Suprapubic skin (tissue), 4 donors: ENCODE data around the gene HBA2. TPM values are rescaled to one million over a fixed set of nuclear protein-coding genes. Genes with fewer than 3 reads are reported as not detected.

Experiments
- DNase-seq, 2 donors: peaks; one replicate each; pipeline ENCODE4 v3.0.0-alpha.2; 2019; ENCODE audit warnings: low spot score in 2 of 2
- H3K27ac ChIP-seq: fragments of 200-600 bp; sonication (generic); one replicate; pipeline ENCODE4 v1.5.1; 2019
- H3K27me3 ChIP-seq: fragments of 200-600 bp; sonication (generic); one replicate; pipeline ENCODE4 v1.5.1; 2019
- H3K36me3 ChIP-seq: fragments of 200-600 bp; sonication (generic); one replicate; pipeline ENCODE4 v1.5.1; 2019
- H3K4me1 ChIP-seq: fragments of 200-600 bp; sonication (generic); one replicate; pipeline ENCODE4 v1.5.1; 2019
- H3K4me3 ChIP-seq: fragments of 200-600 bp; sonication (generic); one replicate; pipeline ENCODE4 v1.5.1; 2019; ENCODE audit warnings: mild to moderate bottlenecking
- H3K9me3 ChIP-seq: fragments of 200-600 bp; sonication (generic); one replicate; pipeline ENCODE4 v1.5.1; 2019
- EP300 ChIP-seq: sonication (generic); formaldehyde crosslinking; IDR thresholded peaks from one replicate; pipeline ENCODE4 v1.6.1; 2017; ENCODE audit warnings: antibody characterized with exemption
- POLR2A ChIP-seq, 2 donors: fragments of 450-650 bp; IDR thresholded peaks; one replicate each; pipeline ENCODE4 v1.6.1; 2017; ENCODE audit warnings: antibody characterized with exemption in 2 of 2, mild to moderate bottlenecking in 2 of 2, moderate library complexity in 2 of 2
- POLR2AphosphoS5 ChIP-seq, 3 donors: sonication (generic); formaldehyde crosslinking; IDR thresholded peaks; one replicate each; pipeline ENCODE4 v1.6.1; 2017; ENCODE audit warnings: antibody characterized with exemption in 3 of 3
- WGBS: methylation state at CpG from one replicate; pipeline ENCODE4 v1.1.5; 2018; 5-methylcytosine and 5-hydroxymethylcytosine counted together
- total RNA-seq, 4 donors: library from RNA; depleted of rRNA; stranded (reverse); fragments of >200 nt; gene quantifications; one replicate each; pipeline ENCODE4 v1.1.0, GENCODE V29; 2016
- TF ChIP-seq, protein P1 (sequence below), 2 donors: fragments of 200-600 bp in 1 of 2; fragments of 450-650 bp in 1 of 2; sonication (generic) in 1 of 2; IDR thresholded peaks; one replicate each; pipeline ENCODE4 v1.5.1; 2016 to 2019; ENCODE audit warnings: antibody characterized with exemption in 2 of 2, mild to moderate bottlenecking in 1 of 2, moderate library complexity in 1 of 2

HBA2 gene
- total RNA-seq, 4 donors from 2014 or later = 13.0 to 282 (median 96.5) TPM

DNA sequence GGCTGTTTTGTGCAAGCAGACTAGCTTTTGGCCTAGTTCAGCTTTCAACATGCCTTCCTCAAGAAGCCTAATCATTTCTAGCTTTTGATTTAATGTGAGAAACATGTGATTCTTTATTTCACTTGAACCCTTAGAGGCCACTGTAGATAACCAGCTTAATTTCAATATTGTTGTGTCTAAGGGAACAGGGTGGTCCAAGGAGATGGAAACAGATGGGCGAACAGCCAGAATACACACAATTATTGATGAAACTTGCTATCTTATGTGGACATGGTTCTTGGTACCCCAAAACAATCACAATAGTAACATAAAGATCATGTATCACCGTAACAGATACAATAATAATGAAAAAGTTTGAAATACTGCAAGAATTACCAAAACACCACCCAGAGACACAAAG, 39.0 kb upstream of the HBA2 start:
- no peak overlapping the region for H3K27ac ChIP-seq
- peaks cover 7% of the 10 kb centered on the region for H3K4me1 ChIP-seq
- no peaks in the 10 kb centered on the region for H3K9me3 ChIP-seq
- H3K36me3 ChIP-seq = no peaks in the 10 kb centered on the region
- TF ChIP-seq, protein P1, sequence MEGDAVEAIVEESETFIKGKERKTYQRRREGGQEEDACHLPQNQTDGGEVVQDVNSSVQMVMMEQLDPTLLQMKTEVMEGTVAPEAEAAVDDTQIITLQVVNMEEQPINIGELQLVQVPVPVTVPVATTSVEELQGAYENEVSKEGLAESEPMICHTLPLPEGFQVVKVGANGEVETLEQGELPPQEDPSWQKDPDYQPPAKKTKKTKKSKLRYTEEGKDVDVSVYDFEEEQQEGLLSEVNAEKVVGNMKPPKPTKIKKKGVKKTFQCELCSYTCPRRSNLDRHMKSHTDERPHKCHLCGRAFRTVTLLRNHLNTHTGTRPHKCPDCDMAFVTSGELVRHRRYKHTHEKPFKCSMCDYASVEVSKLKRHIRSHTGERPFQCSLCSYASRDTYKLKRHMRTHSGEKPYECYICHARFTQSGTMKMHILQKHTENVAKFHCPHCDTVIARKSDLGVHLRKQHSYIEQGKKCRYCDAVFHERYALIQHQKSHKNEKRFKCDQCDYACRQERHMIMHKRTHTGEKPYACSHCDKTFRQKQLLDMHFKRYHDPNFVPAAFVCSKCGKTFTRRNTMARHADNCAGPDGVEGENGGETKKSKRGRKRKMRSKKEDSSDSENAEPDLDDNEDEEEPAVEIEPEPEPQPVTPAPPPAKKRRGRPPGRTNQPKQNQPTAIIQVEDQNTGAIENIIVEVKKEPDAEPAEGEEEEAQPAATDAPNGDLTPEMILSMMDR (IDR thresholded peaks at IDR 0.05) = no peak
- TF ChIP-seq POLR2AphosphoS5 (IDR thresholded peaks at IDR 0.05) (no peak), EP300 (no peak), POLR2A (IDR thresholded peaks at IDR 0.05) (no peak)
- H3K4me3 ChIP-seq = no peak overlapping the region
- WGBS = 98% methylated on average over 2 of the region's 2 CpGs
- DNase-seq = no peak
- no peaks in the 10 kb centered on the region for H3K27me3 ChIP-seq

DNA sequence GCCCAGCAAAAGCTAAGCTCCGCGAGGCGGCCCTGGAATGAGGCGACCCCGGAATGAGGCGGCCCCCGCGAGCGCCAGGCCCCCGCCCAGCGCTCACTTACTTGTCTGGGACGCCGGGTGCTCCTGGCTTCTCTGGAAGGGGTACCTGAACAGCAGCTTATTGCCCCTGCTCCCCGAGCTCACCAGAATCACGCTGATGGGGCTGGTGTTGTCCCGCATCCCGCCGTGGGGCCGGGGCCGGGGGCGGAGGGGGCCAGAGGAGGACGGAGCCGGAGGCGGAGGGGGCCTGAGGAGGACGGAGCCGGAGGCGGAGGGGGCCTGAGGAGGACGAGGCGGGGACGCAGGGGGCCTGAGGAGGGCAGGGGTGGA, 34.6 kb upstream of the HBA2 start:
- no peaks in the 10 kb centered on the region for H3K36me3 ChIP-seq
- H3K4me1 ChIP-seq = peaks cover 12% of the 10 kb centered on the region
- peak overlapping the region; percentile 62 for H3K4me3 ChIP-seq
- DNase-seq = no peak
- TF ChIP-seq EP300 = no peak
- TF ChIP-seq, protein P1 (IDR thresholded peaks at IDR 0.05) = no peak
- no peak for TF ChIP-seq POLR2AphosphoS5 (IDR thresholded peaks at IDR 0.05)
- no peak for TF ChIP-seq POLR2A (IDR thresholded peaks at IDR 0.05)
- 0% methylated on average over 20 of the region's 30 CpGs for WGBS
- H3K27ac ChIP-seq = peak overlapping the region; percentile 42
- H3K27me3 ChIP-seq = no peaks in the 10 kb centered on the region
- H3K9me3 ChIP-seq = no peaks in the 10 kb centered on the region

DNA sequence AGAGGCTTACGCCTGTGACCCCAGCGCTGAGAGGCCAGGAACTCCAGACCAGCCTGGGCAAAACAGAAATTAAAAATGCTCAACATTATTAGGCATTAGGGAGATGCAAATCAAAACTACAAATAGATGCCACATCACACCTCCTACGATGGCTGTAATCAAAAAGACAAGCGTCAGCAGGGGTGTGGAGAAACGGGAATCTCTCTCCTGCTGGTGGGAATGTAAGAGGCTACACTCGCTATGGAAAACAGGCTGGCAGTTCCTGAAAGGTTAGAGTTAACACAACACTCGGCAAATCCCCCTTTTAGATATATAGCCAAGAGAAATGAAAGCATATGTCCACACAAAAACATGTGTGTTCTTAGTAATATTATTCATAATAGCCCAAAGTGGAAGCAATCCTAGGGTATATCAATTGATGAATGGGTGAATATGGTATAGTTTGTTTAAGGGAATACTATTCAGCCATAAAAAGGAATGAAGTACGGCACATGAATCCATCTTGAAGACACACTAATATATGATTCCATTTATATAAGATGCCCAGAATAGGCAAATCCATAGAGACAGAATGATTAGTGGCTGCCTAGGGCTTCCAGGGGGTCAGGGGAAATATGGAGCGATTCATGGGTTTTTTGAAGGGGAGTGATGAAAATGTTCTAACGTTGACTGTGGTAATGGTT, 32.4 kb upstream of the HBA2 start:
- peaks cover 5% of the 10 kb centered on the region for H3K27me3 ChIP-seq
- H3K27ac ChIP-seq = no peak overlapping the region
- H3K4me3 ChIP-seq = no peak overlapping the region
- 62% methylated on average over 10 of the region's 10 CpGs for WGBS
- peaks cover 12% of the 10 kb centered on the region for H3K4me1 ChIP-seq
- no peak for DNase-seq
- TF ChIP-seq POLR2A (IDR thresholded peaks at IDR 0.05) (no peak), POLR2AphosphoS5 (IDR thresholded peaks at IDR 0.05) (no peak), EP300 (no peak)
- TF ChIP-seq, protein P1 (IDR thresholded peaks at IDR 0.05) = no peak
- H3K9me3 ChIP-seq = no peaks in the 10 kb centered on the region
- H3K36me3 ChIP-seq = no peaks in the 10 kb centered on the region

DNA sequence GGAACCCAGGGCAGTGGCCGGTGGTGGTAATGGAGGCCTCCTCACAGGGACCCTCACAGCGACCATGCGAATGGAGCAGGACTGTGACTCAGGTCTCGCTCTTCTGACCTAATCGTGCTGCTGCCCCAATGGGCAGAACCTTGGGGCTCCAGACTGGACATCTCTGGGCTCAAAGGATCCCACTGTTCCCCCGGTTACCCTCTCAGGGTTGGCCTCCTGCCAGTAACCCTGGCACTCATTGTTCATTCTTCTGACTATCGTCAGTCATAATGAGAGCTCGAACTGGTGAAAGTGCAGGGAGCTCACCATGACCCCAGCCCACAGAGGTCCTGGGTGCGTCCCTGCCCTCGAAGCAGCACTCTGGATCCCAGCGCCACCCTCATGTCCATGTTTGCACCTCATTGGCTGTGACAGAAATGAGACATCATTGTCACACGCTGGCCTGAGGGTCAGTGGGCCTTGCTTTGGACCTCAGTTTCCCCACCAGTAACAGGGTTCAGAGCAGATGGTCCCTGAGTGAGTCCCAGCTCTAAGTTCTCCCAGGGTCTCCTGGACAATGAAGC, 30.2 kb upstream of the HBA2 start:
- no peak for DNase-seq
- H3K4me1 ChIP-seq = peaks cover 8% of the 10 kb centered on the region
- TF ChIP-seq POLR2AphosphoS5 (IDR thresholded peaks at IDR 0.05) (no peak), EP300 (no peak), POLR2A (IDR thresholded peaks at IDR 0.05) (no peak)
- TF ChIP-seq, protein P1 (IDR thresholded peaks at IDR 0.05) = no peak
- H3K27ac ChIP-seq = no peak overlapping the region
- H3K27me3 ChIP-seq = peaks cover 5% of the 10 kb centered on the region
- no peak overlapping the region for H3K4me3 ChIP-seq
- no peaks in the 10 kb centered on the region for H3K9me3 ChIP-seq
- no peaks in the 10 kb centered on the region for H3K36me3 ChIP-seq
- 74% methylated on average over 4 of the region's 12 CpGs for WGBS

DNA sequence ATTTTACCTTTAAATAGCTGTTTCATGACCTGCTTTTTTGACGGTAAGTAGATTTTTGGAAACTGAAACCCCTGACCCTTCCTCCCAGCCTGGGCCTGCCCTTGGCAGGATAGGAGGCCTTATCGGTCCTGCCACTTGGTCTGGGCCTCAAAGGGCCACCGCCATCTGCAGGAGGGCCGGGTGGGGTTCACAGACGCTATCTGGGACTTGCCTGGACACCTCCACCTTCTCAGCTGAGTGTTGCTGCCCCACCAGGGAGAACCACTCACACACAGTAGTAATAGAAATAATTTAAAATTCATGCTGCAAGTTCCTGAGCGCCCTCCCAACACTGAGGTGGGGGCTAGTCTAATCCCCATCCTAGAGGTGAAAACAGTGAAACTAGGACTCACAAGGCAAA, 29.6 kb upstream of the HBA2 start:
- no peak for TF ChIP-seq POLR2A (IDR thresholded peaks at IDR 0.05)
- no peak for TF ChIP-seq POLR2AphosphoS5 (IDR thresholded peaks at IDR 0.05)
- TF ChIP-seq, protein P1 (IDR thresholded peaks at IDR 0.05) = no peak
- no peak for TF ChIP-seq EP300
- no peaks in the 10 kb centered on the region for H3K9me3 ChIP-seq
- no peak overlapping the region for H3K27ac ChIP-seq
- no peak overlapping the region for H3K4me3 ChIP-seq
- peaks cover 5% of the 10 kb centered on the region for H3K4me1 ChIP-seq
- no peaks in the 10 kb centered on the region for H3K36me3 ChIP-seq
- peaks cover 5% of the 10 kb centered on the region for H3K27me3 ChIP-seq
- 66% methylated on average over 5 of the region's 6 CpGs for WGBS
- no peak for DNase-seq
